Uterus (tissue), 4 donors: ENCODE results near the gene AKR1A1. TPM values are rescaled to one million over a fixed set of nuclear protein-coding genes. Genes with fewer than 3 reads are reported as not detected.

Experiments
- DNase-seq, 2 donors: peaks; one replicate each; pipeline ENCODE4 v3.0.0-alpha.2; 2019 to 2020
- H3K27ac ChIP-seq, 2 donors: fragments of 200-600 bp; sonication (generic); 1 replicate in 1 of 2; 2 replicates in 1 of 2; pipeline ENCODE4 v1.5.1; 2016 to 2018
- H3K27me3 ChIP-seq, 2 donors: fragments of 200-600 bp; sonication (generic); one replicate each; pipeline ENCODE4 v1.5.1; 2018 to 2019; ENCODE audit warnings: control low read depth in 1 of 2
- H3K36me3 ChIP-seq, 2 donors: fragments of 200-600 bp; sonication (generic); one replicate each; pipeline ENCODE4 v1.5.1; 2019; ENCODE audit warnings: control low read depth in 1 of 2
- H3K4me1 ChIP-seq, 2 donors: fragments of 200-600 bp; sonication (generic); one replicate each; pipeline ENCODE4 v1.5.1; 2018 to 2019; ENCODE audit warnings: control low read depth in 1 of 2
- H3K4me3 ChIP-seq, 2 donors: fragments of 200-600 bp; sonication (generic); 1 replicate in 1 of 2; 2 replicates in 1 of 2; pipeline ENCODE4 v1.5.1; 2018 to 2019; ENCODE audit warnings: mild to moderate bottlenecking in 1 of 2
- H3K9me3 ChIP-seq, 2 donors: fragments of 200-600 bp; sonication (generic); one replicate each; pipeline ENCODE4 v1.5.1; 2019; ENCODE audit warnings: control low read depth in 1 of 2
- POLR2A ChIP-seq, 2 donors: fragments of 450-650 bp; IDR thresholded peaks; one replicate each; pipeline ENCODE4 v1.6.1; 2016; ENCODE audit warnings: antibody characterized with exemption in 2 of 2, mild to moderate bottlenecking in 1 of 2, moderate library complexity in 1 of 2
- intact Hi-C: fragments of 100-400 bp; cut with DNase I; formaldehyde crosslinking; loops from one replicate; pipeline ENCODE4 v1.15.1; 2023; ENCODE audit warnings: low total_unique reads
- total RNA-seq, 4 donors: library from RNA; depleted of rRNA in 3 of 4; stranded (reverse); fragments of >200 nt in 3 of 4; gene quantifications; one replicate each; pipeline versions ENCODE4 v1.1.0 to v1.2.4, GENCODE V29; 2014 to 2023
- TF ChIP-seq, protein P1 (sequence below), 4 experiments: fragments of 200-600 bp in 2 of 4; fragments of 450-650 bp in 2 of 4; sonication (generic) in 2 of 4; IDR thresholded peaks; one replicate each; pipeline ENCODE4 v1.5.1; 2016 to 2019; ENCODE audit warnings: antibody characterized with exemption in 4 of 4, mild to moderate bottlenecking in 2 of 4, moderate library complexity in 1 of 4
- donor health status: DM: yes; HTN: yes; CAD: no.

AKR1A1 gene
- total RNA-seq, 4 donors from 2014 or later, result 75.3 to 162 (median 106) TPM

DNA sequence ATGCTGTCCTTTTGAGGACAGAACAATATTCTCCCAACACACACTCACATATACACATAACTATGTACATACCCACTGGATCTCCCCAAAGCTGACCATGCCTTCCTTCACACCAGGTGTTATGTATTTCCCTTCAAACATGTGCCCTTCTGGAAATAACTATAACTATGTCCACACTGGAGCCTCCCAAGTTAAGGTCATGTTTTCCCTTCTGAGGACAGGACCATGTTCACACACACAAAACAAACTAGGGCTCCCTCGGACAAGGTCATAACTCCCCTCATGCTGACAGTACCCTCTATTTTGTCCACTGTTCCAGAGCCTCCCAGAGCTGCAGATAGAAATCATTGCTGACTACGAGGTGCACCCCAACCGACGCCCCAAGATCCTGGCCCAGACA lies 42.7 kb upstream of the AKR1A1 start:
- Histone ChIP-seq H3K27ac (no peak overlapping the region), H3K27me3 (no peaks in the 10 kb centered on the region), H3K4me1 (no peaks in the 10 kb centered on the region), H3K4me3 (no peak overlapping the region), H3K36me3 (no peaks in the 10 kb centered on the region), H3K9me3 (no peaks in the 10 kb centered on the region)
- intact Hi-C loops, result no loop called here
- no peak for DNase-seq
- no peak for TF ChIP-seq POLR2A (IDR thresholded peaks at IDR 0.05)
- TF ChIP-seq, protein P1, sequence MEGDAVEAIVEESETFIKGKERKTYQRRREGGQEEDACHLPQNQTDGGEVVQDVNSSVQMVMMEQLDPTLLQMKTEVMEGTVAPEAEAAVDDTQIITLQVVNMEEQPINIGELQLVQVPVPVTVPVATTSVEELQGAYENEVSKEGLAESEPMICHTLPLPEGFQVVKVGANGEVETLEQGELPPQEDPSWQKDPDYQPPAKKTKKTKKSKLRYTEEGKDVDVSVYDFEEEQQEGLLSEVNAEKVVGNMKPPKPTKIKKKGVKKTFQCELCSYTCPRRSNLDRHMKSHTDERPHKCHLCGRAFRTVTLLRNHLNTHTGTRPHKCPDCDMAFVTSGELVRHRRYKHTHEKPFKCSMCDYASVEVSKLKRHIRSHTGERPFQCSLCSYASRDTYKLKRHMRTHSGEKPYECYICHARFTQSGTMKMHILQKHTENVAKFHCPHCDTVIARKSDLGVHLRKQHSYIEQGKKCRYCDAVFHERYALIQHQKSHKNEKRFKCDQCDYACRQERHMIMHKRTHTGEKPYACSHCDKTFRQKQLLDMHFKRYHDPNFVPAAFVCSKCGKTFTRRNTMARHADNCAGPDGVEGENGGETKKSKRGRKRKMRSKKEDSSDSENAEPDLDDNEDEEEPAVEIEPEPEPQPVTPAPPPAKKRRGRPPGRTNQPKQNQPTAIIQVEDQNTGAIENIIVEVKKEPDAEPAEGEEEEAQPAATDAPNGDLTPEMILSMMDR (IDR thresholded peaks at IDR 0.05), result no peak

DNA sequence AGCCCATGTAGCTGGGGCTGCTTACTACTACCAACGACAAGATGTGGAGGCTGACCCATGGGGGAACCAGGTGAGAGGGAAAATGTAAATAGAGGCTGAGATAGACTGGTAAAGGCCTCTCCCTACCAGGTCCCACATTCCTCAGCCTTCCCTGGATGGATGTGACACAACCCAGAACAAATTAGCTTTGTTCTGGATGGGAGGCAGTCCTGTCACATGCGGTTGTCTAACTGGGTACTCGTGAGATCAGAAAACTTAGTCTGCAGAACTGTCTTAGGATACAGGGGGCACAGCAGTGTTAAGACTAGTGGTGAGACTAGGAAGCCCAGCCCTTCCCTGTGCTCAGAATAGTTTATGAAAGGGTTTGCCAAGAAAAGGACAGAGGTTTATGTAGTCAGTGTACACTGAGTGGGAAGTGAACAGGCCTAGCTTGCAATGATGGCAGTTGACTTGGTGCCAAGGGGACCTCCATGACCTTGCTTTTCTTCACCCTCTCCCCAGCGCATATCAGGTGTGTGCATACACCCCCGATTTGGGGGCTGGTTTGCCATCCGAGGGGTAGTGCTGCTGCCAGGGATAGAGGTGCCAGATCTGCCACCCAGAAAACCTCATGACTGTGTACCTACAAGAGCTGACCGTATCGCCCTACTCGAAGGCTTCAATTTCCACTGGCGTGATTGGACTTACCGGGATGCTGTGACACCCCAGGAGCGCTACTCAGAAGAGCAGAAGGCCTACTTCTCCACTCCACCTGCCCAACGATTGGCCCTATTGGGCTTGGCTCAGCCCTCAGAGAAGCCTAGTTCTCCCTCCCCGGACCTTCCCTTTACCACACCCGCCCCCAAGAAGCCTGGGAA lies 42.1 kb upstream of the AKR1A1 start:
- Histone ChIP-seq H3K36me3 (no peaks in the 10 kb centered on the region), H3K27me3 (no peaks in the 10 kb centered on the region), H3K4me3 (no peak overlapping the region), H3K9me3 (no peaks in the 10 kb centered on the region), H3K27ac (no peak overlapping the region), H3K4me1 (no peaks in the 10 kb centered on the region)
- DNase-seq, result no peak
- TF ChIP-seq, protein P1 (IDR thresholded peaks at IDR 0.05), result no peak
- no peak for TF ChIP-seq POLR2A (IDR thresholded peaks at IDR 0.05)
- intact Hi-C loops, result no loop called here

DNA sequence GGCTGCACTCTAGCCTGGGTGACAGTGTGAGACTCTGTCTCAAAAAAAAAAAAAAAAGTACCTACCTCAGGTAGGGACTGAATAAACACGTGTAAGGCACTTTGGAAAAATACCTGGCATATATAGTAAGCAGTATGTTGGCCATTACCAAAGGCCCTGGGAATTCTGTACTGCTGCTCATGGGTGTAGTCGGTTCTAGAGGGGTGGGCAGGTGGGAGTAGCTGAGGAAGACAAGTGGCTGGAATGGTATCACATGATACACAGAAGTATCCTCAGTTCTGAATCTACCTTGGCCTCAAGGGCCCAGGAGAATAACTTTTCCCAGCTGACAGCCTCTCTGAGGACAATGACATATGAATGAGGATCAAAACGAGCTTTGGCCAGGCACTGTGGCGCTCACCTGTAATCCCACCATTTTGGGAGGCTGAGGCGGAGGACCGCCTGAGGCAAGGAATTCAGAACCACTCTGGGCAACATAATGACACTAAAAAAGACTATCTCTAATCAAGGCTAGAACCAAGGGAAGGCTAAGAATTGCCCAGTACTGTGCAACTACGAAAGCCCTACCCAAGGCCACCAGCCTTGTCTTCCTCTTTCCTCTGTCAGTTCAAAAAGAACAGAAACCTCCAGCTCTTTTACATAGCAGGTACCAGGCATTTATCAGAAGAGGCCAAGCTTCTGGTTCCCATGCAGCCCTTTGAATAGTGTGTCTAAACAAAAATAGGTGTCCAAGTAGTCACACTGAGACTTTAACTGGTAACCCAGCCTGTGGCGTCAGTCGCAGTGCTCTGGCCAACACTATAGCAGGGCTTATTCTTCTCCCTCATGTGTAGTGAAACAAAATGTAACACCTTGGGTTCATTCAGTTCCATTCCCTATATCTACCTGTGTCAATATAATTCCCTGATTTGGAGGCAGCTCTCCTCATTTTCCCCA lies 40.3 kb upstream of the AKR1A1 start:
- no peak for TF ChIP-seq POLR2A (IDR thresholded peaks at IDR 0.05)
- TF ChIP-seq, protein P1 (IDR thresholded peaks at IDR 0.05), result no peak
- Histone ChIP-seq H3K27me3 (no peaks in the 10 kb centered on the region), H3K4me1 (no peaks in the 10 kb centered on the region), H3K4me3 (no peak overlapping the region), H3K27ac (no peak overlapping the region), H3K9me3 (no peaks in the 10 kb centered on the region), H3K36me3 (no peaks in the 10 kb centered on the region)
- no peak for DNase-seq
- intact Hi-C loops, result loop anchor here (10.0 kb wide), 1 partner anchor 54 kb away; no protein-coding TSS in a partner anchor

DNA sequence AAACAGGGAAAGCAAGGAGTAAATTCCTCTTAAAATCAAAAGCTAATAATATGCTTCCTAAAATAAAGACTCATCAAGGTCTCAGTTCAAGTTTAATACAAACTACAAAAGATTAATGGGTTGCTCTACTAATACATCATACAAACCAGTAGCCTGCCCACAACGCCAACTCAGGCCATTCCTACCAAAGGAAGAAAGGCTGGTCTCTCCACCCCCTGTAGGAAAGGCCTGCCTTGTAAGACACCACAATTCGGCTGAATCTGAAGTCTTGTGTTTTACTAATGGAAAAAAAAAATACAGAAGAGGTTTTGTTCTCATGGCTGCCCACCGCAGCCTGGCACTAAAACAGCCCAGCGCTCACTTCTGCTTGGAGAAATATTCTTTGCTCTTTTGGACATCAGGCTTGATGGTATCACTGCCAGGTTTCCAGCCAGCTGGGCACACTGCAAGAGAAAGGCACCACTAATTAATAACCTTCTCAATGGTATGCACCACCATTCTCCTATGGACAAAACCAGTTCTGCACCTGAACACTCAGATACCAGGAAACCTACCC lies 39.6 kb upstream of the AKR1A1 start:
- Histone ChIP-seq H3K4me1 (no peaks in the 10 kb centered on the region), H3K36me3 (no peaks in the 10 kb centered on the region), H3K27ac (no peak overlapping the region), H3K9me3 (no peaks in the 10 kb centered on the region), H3K4me3 (no peak overlapping the region), H3K27me3 (no peaks in the 10 kb centered on the region)
- intact Hi-C loops, result loop anchor here (10.0 kb wide), 1 partner anchor 54 kb away; no protein-coding TSS in a partner anchor
- no peak for DNase-seq
- TF ChIP-seq, protein P1 (IDR thresholded peaks at IDR 0.05), result no peak
- no peak for TF ChIP-seq POLR2A (IDR thresholded peaks at IDR 0.05)
